Measurements from ENCODE around the gene TUG1. TPM values are rescaled to one million over a fixed set of nuclear protein-coding genes. Genes with fewer than 3 reads are reported as not detected.

TUG1 gene
- total RNA-seq, 1 experiment from 2014 or later: 122 TPM

- Mint-ChIP-seq H3K27me3 (ENCODE audit: unreplicated experiment) (no peaks in the 10 kb centered on the region), H3K4me3 (ENCODE audit: low read depth, unreplicated experiment) (no peak overlapping the region), H3K36me3 (ENCODE audit: insufficient read depth, unreplicated experiment) (peaks cover 64% of the 10 kb centered on the region), H3K9me3 (ENCODE audit: low read depth, unreplicated experiment) (no peaks in the 10 kb centered on the region), H3K27ac (ENCODE audit: unreplicated experiment) (no peak overlapping the region), H3K4me1 (ENCODE audit: low read depth, unreplicated experiment) (no peaks in the 10 kb centered on the region)
- CTCF ChIA-PET: no interaction called here
- DNase-seq: no peak
- BruUV-seq (replicated peaks): no TSS peak
- intact Hi-C loops (cut with micrococcal nuclease; ENCODE audit: unreplicated experiment): no loop called here
- TF ChIP-seq CTCF (IDR thresholded peaks at IDR 0.05; ENCODE audit: unreplicated experiment): no peak
Observed at GRCh38 chr22:30941363-30941740, 27.7 kb upstream of the TUG1 start.

- Mint-ChIP-seq H3K9me3 (ENCODE audit: low read depth, unreplicated experiment) (no peaks in the 10 kb centered on the region), H3K36me3 (ENCODE audit: insufficient read depth, unreplicated experiment) (peaks cover 67% of the 10 kb centered on the region), H3K27me3 (ENCODE audit: unreplicated experiment) (no peaks in the 10 kb centered on the region), H3K4me3 (ENCODE audit: low read depth, unreplicated experiment) (no peak overlapping the region), H3K4me1 (ENCODE audit: low read depth, unreplicated experiment) (no peaks in the 10 kb centered on the region), H3K27ac (ENCODE audit: unreplicated experiment) (no peak overlapping the region)
- CTCF ChIA-PET: no interaction called here
- TF ChIP-seq CTCF (IDR thresholded peaks at IDR 0.05; ENCODE audit: unreplicated experiment): no peak
- intact Hi-C loops (cut with micrococcal nuclease; ENCODE audit: unreplicated experiment): no loop called here
- no TSS peak for BruUV-seq (replicated peaks)
- no peak for DNase-seq
Observed at GRCh38 chr22:30943368-30943767, 25.7 kb upstream of the TUG1 start.

GRCh38 chr22:30944986-30945385 is 24.1 kb upstream of the TUG1 start:
- CTCF ChIA-PET: no interaction called here
- Mint-ChIP-seq H3K36me3 (ENCODE audit: insufficient read depth, unreplicated experiment) (peaks cover 61% of the 10 kb centered on the region), H3K4me3 (ENCODE audit: low read depth, unreplicated experiment) (no peak overlapping the region), H3K4me1 (ENCODE audit: low read depth, unreplicated experiment) (no peaks in the 10 kb centered on the region), H3K9me3 (ENCODE audit: low read depth, unreplicated experiment) (no peaks in the 10 kb centered on the region), H3K27ac (ENCODE audit: unreplicated experiment) (no peak overlapping the region), H3K27me3 (ENCODE audit: unreplicated experiment) (no peaks in the 10 kb centered on the region)
- intact Hi-C loops (cut with micrococcal nuclease; ENCODE audit: unreplicated experiment): no loop called here
- TF ChIP-seq CTCF (IDR thresholded peaks at IDR 0.05; ENCODE audit: unreplicated experiment): no peak
- no TSS peak for BruUV-seq (replicated peaks)
- no peak for DNase-seq

GRCh38 chr22:30945653-30946052 is 23.4 kb upstream of the TUG1 start:
- no TSS peak for BruUV-seq (replicated peaks)
- TF ChIP-seq CTCF (IDR thresholded peaks at IDR 0.05; ENCODE audit: unreplicated experiment): no peak
- H3K27ac Mint-ChIP-seq (ENCODE audit: unreplicated experiment): no peak overlapping the region
- no peaks in the 10 kb centered on the region for H3K4me1 Mint-ChIP-seq (ENCODE audit: low read depth, unreplicated experiment)
- no peak overlapping the region for H3K4me3 Mint-ChIP-seq (ENCODE audit: low read depth, unreplicated experiment)
- no peaks in the 10 kb centered on the region for H3K9me3 Mint-ChIP-seq (ENCODE audit: low read depth, unreplicated experiment)
- peaks cover 61% of the 10 kb centered on the region for H3K36me3 Mint-ChIP-seq (ENCODE audit: insufficient read depth, unreplicated experiment)
- intact Hi-C loops (cut with micrococcal nuclease; ENCODE audit: unreplicated experiment): loop anchor here (2.0 kb wide), 1 partner anchor 203 kb away; no protein-coding TSS in a partner anchor
- CTCF ChIA-PET: no interaction called here
- no peak for DNase-seq
- no peaks in the 10 kb centered on the region for H3K27me3 Mint-ChIP-seq (ENCODE audit: unreplicated experiment)
